K562 treated with DMSO at 1 percent for 24 hours (cell line): ENCODE results near the gene OR4K1. TPM values are rescaled to one million over a fixed set of nuclear protein-coding genes. Genes with fewer than 3 reads are reported as not detected.

Experiments
- total RNA-seq: library from RNA; unstranded; fragments of 300-600 nt; gene quantifications from 2 replicates; pipeline ENCODE4 v1.2.3, GENCODE V29; 2022; ENCODE audit warnings: low read depth; ENCODE audit not compliant: insufficient read depth

Gene OR4K1
- not detected in 2 replicates for total RNA-seq

GRCh38 chr14:19930617-19931016 is at the start of gene OR4K1:
Gene OR4K1 (plus strand): TSS chr14:19930917. CDS start chr14:19935667, 4,750 bp downstream.

GRCh38 chr14:19920021-19920657 is 10.6 kb upstream of the OR4K1 start, which contains the start of gene OR4K5:
Gene OR4K5 (plus strand): TSS chr14:19920607. CDS start chr14:19920607, 0 bp downstream.

GRCh38 chr14:19975291-19975690 is 44.6 kb downstream of the OR4K1 start, which contains the start of gene OR4K15:
Gene OR4K15 (plus strand): TSS chr14:19975591. CDS start chr14:19975591, 0 bp downstream.

Other genes with a start within 250 kb of the OR4K1 start
- not detected in 2 replicates for gene OR11H2, start 217.0 kb upstream of the OR4K1 start, total RNA-seq
- not detected in 2 replicates for gene OR4Q3, start 187.3 kb upstream of the OR4K1 start, total RNA-seq
- gene OR4M1, start 157.4 kb upstream of the OR4K1 start, total RNA-seq, result not detected in 2 replicates
- not detected in 2 replicates for gene OR4N2, start 127.1 kb upstream of the OR4K1 start, total RNA-seq
- gene OR4K2, start 55.8 kb upstream of the OR4K1 start, total RNA-seq, result not detected in 2 replicates
- gene OR4K5, start 10.3 kb upstream of the OR4K1 start, total RNA-seq, result not detected in 2 replicates
- not detected in 2 replicates for gene OR4K15, start 44.7 kb downstream of the OR4K1 start, total RNA-seq
- not detected in 2 replicates for gene OR4Q2, start 71.2 kb downstream of the OR4K1 start, total RNA-seq
- not detected in 2 replicates for gene OR4K14, start 88.4 kb downstream of the OR4K1 start, total RNA-seq
- gene OR4K13, start 105.1 kb downstream of the OR4K1 start, total RNA-seq, result not detected in 2 replicates
- gene OR4L1, start 129.1 kb downstream of the OR4K1 start, total RNA-seq, result not detected in 2 replicates
- gene OR4K17, start 179.8 kb downstream of the OR4K1 start, total RNA-seq, result not detected in 2 replicates
- not detected in 2 replicates for gene OR4N5, start 207.9 kb downstream of the OR4K1 start, total RNA-seq